Breast epithelium (tissue), 3 donors: Measurements from ENCODE around the gene ZNF331.

Experiments
- POLR2A ChIP-seq: fragments of 450-650 bp; IDR thresholded peaks from one replicate; pipeline ENCODE4 v1.6.1; 2016; ENCODE audit warnings: antibody characterized with exemption, mild to moderate bottlenecking, moderate library complexity
- POLR2AphosphoS5 ChIP-seq, 3 donors: sonication (generic); formaldehyde crosslinking; IDR thresholded peaks; one replicate each; pipeline ENCODE4 v1.6.1; 2017; ENCODE audit warnings: antibody characterized with exemption in 3 of 3
- TF ChIP-seq, protein P1 (sequence below), 3 donors: fragments of 450-650 bp; IDR thresholded peaks; one replicate each; pipeline ENCODE4 v1.5.1; 2016 to 2017; ENCODE audit warnings: antibody characterized with exemption in 3 of 3, mild to moderate bottlenecking in 3 of 3, moderate library complexity in 3 of 3

DNA sequence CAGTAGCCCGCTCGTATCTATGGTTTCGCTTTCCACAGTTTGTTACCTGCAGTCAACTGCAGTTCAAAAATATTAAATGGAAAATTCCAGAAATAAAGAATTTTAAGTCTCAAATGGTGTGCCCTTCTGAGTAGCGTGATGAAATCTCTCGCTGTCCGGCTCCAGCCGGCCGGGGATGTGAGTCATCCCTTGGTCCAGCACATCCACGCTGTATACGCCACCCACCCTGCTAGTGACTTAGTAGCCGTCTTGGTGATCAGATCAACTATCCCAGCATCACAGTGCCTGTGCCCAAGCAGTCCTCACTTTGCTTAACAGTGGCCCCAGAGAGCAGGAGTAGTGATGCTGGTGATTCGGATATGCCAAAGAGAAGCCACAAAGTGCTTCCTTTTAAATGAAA is 40.0 kb downstream of the ZNF331 start:
- TF ChIP-seq, protein P1, sequence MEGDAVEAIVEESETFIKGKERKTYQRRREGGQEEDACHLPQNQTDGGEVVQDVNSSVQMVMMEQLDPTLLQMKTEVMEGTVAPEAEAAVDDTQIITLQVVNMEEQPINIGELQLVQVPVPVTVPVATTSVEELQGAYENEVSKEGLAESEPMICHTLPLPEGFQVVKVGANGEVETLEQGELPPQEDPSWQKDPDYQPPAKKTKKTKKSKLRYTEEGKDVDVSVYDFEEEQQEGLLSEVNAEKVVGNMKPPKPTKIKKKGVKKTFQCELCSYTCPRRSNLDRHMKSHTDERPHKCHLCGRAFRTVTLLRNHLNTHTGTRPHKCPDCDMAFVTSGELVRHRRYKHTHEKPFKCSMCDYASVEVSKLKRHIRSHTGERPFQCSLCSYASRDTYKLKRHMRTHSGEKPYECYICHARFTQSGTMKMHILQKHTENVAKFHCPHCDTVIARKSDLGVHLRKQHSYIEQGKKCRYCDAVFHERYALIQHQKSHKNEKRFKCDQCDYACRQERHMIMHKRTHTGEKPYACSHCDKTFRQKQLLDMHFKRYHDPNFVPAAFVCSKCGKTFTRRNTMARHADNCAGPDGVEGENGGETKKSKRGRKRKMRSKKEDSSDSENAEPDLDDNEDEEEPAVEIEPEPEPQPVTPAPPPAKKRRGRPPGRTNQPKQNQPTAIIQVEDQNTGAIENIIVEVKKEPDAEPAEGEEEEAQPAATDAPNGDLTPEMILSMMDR (IDR thresholded peaks at IDR 0.05), result no peak
- TF ChIP-seq POLR2A (no peak), POLR2AphosphoS5 (IDR thresholded peaks at IDR 0.05) (no peak)
